Activated CD4-positive, alpha-beta T cell treated with anti-CD3 and anti-CD28 coated beads for 24 hours (primary cell): ENCODE measurements around the gene N4BP3.
"Not testable (repeated sequence)": the region's sequence is repeated elsewhere in the genome, so short reads cannot be mapped to it uniquely, and the experiment has no call there.

Experiments used
- DNase-seq, 2 donors: peaks; one replicate each; pipeline ENCODE4 v3.0.0-alpha.2; 2020; ENCODE audit warnings: low read depth in 2 of 2

The N4BP3 gene, protein sequence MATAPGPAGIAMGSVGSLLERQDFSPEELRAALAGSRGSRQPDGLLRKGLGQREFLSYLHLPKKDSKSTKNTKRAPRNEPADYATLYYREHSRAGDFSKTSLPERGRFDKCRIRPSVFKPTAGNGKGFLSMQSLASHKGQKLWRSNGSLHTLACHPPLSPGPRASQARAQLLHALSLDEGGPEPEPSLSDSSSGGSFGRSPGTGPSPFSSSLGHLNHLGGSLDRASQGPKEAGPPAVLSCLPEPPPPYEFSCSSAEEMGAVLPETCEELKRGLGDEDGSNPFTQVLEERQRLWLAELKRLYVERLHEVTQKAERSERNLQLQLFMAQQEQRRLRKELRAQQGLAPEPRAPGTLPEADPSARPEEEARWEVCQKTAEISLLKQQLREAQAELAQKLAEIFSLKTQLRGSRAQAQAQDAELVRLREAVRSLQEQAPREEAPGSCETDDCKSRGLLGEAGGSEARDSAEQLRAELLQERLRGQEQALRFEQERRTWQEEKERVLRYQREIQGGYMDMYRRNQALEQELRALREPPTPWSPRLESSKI

DNA sequence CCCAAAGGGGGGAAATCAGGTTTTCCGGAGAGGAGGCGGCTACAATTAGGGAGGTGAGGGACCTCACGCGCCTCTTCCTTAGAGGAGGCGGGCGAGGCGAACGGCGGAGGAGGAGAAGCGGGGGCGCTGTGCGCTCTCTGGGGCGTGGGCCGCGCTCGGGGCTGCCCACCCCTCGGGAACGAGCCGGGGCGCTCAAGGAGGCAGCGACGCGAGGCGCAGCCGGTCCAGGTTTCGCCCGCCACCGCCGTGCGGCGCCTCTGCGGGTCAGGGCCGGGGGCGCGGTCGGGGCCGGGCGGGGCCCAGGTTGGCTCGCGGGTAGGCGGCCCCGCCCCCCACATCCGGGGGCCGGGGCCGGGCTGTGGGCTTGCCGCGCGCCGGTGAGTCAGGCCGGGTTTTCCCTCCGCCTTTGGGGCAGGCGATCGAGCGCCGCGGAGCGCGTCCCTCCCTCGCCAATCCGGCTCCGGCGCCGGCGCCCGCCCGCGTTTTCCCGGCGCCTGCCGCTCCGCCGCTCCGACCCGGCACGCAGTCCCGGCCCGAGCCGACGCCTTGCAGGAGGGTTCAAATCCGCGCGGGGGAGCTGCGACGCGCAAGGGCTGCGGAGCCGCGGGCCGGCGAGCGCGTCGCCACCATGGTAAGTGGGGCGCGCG, at the start of gene N4BP3:
Gene N4BP3, plus strand, starts transcription at position 392 of the 647 bp plus-strand sequence. CDS start 6,052 bp downstream, outside the sequence.
- peak; percentile 76 to 80 for DNase-seq

DNA sequence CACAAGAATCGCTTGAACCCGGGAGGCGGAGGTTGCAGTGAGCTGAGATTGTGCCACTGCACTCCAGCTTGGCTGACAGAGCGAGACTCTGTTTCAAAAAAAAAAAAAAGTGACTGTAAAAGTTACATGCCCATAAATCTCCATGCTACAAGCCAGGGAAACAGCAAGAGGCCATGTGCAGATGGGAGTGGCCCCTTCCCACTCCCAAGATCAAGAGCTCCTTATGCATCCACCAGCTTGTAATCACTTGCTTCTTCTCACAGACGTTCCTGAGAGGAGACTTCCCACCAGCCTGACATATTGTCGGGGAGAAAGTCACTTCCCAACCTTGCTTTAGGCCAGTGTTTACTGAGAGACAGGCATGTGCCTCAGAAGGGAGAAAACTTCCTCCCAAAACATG, 45.6 kb upstream of the N4BP3 start:
- DNase-seq: no peak

DNA sequence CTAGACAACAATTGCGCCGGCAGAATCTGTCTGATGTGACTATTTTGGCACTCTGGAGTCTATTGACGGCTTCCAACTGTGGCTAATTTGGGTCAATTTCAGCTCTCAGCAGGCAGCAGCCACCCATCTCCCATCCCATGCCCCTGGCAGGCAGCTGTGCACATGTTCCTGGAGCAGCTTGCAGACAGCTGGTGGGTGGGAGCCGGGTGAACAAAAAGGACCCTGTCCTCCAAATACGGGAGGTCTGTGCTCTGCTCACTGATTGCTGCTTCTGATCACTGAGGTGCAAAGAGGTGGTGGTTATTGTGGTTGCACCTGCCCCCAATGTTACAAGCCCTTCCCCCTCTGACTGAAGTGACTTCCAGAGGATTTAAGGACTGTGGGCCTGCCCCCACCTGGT, 45.0 kb upstream of the N4BP3 start:
- no peak for DNase-seq

DNA sequence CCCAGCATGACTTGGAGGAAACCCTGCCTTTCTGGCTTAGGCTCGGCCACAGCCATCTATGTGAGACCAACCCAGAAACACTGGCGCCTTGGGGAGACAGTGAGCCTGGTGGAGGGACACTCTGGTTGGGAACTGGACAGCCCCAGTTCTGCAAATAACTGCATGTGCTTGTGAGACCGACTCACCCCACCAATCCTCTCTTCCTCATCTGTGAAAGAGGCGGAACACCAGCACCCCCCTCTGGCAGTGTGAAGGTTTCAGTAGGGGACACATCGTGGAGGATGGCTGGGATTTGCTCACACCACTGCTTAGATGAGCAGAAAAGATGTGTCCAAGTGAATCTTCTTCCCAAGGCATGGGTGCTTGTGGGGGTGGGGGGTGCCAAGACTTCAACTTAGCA, 43.4 kb upstream of the N4BP3 start:
- peak; percentile 6 to 19 for DNase-seq

DNA sequence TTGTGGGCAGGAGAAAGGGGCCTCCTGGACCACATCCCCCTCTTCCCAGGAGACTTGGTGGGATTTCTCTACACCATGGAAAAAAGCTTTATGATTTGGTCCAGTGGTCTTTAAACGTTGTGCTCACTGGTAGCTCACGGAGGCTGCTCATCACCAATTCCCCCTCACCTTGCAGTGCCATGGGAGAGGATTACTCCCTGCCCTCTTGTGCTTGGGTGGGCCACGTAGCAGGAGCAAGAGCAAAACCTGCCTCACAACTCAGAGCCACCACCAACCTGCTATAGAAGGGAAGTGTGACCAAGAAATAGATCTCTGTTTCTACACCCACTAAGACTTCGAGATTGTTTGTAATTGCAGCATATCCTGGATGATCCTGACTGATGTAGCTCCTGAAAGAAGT, 42.2 kb upstream of the N4BP3 start:
- DNase-seq: no peak

DNA sequence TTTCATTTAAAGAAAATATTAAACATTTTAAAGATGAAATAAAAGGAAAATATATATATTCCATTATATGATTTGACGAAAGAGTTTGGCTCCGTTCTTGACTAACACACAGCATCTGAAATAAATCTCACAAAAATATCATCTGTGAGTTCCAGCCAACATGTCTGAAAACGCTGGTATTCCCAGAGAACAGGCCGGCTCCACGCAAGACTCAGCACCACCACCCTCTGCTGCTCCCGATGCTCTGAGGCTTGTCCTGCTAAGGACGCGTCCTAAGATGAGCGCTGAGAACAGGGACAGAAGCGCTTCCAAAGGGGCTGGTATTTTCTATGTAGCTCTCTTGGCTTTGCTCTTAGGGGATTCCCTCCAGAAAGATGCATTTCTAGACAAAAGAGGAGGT, 40.6 kb upstream of the N4BP3 start:
- no peak for DNase-seq

DNA sequence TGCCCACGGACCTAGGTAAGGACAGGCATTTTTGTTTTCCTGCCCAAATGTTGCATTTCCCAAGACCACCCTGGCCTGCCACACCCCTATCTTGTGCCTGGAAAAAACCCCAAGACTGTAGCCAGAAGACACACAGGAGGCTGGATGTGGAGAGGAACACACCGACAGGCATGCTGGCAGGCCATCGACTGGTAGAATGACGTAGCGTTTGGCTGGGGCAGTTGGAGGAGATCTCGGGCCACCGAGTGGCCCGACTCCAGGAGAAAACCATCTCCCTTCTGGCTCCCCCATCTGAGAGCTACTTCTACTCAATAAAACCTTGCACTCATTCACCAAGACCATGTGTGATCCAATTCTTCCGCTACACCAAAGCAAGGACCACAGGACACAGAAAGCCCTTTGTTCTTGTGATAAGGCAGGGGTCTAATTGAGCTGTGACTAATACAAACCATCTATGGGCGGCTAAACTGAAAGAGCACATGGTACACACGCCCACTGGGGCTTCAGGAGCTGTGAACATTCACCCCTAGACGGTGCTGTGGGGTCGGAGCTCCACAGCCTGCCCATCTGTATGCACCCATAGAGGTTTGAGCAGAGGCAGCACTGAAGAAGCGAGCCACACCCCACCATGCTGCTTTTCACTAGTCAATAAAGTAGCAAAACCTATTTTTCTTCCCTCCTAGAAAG, 38.9 kb upstream of the N4BP3 start:
- no peak for DNase-seq

DNA sequence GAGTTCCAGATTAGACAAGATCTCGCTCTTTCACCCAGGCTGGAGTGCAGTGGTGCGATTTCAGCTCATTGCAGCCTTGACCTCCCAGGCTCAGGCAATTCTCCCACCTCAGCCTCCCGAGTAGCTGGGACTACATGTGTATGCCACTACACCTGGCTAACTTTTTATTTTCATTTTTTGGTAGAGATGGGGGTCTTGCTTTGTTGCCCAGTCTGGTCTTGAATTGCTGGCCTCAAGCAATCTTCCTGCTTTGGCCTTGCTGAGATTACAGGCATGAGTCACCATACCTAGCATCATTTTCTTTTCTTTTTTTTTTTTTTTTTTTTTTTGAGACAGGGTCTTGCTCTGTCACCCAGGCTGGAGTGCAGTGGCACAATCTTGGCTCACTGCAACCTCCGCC, 36.4 kb upstream of the N4BP3 start:
- DNase-seq: not testable (repeated sequence)

DNA sequence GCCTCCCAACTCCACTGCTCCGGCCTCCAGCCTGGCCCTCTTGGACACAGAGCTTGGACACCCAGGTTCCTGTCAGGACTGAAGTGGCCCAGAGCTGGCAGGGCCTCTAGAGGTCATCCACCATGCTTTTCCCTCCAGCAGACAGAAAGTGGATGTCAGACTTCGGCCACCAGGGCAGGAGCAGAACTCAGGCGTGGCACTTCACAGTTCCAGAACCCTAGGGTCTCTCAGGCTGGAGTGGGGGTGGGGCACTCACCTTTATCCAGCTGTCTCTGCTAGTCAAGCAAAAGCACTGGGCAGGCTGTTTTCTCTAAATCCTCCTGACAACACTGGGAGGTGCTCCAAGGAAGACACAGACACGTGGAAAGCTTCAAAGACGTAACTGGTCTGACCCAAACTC, 35.6 kb upstream of the N4BP3 start:
- no peak for DNase-seq

DNA sequence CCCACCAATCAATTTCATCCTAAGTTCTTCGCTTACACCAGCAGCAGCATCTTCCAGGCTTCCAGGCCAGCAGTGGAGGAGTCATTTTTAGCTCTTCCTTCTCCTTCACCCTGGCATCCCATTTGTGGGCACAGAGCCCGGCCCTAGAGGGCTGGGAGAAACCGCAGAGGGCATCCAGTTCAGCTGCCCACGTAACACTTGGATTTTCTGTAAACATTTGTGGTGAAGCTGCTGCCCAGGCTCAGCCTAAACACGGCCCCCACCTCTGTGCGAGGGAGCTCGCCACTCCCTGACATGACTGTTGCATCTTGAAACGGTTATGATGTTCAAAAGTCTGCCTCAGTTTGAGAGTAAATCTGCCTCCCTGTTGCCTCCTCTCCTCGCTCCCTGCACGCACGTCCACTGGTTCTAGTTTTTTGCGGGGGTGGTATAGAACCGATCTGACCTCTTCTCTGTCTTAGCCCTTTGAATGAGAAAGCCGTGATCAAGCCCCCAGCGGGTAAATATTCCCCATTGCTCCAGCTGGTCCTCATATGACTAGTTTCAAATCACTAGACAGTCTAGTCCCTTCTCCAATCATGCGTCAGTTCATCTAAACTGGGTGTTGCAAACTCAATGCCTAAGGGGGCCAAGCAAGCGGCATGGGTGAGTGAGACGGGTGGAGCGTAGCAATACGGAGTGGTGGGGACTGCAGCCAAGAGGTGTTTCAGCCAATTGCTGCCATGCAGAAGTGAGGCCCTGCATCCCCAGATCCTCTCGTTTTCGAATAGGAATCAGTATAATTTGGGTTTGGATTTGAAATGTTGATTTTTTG, 34.9 kb upstream of the N4BP3 start:
- no peak for DNase-seq

DNA sequence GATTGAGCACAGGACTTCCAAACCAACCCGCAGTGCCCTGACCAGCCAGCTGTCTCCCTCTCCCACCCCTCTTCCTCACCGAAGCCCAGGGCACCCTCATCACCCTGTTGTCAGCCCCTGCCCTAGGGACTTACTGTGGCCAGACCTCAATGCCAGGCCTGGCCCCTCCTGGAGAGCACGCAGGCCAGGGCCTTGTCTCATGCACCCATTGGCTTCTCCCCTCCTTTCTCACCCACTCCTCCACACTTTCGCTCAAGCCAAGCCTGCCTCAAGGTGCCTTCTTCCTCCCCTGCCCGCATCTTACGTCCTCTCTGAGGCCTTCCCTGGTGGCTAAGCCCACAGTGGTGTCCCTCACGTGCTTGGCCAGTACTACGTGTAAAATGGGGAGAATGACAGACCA, 33.3 kb upstream of the N4BP3 start:
- no peak for DNase-seq

DNA sequence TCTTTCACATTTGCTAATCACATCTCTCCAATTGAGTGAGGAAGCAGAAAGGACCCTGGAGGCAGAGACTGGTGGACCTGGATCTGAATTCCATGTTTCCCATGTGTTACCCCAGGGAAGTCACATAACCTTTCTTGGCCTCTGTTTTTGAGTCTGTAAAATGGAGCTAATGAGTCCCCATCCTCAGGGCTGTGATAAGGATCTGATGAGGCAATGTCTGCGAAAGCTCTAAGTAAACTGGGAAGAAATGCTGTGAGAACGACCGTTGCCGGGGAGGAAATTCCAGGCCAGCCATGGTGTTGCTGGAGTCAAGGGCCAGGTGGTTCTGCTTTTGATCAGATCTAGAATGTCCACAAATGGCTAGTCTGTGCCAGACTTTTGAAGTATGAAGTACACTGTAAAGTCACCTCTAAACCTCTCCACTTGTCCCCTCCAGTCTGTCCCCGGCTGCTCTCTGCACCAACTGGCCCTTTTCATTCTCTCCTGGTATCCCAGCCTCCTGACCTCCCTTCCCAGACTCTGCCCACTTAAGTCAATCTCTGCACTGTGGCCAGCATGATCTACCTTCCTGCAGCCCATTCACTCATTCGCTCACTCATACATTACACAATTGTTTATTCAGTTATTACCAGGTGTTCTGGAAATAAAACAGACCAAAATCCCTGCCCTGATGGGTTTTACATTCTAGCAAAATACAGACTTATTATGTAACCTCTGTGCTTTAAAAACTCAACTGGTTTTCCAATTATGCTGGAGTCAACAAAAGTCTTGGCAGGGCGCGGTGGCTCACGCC, 32.5 kb upstream of the N4BP3 start:
- DNase-seq: no peak

DNA sequence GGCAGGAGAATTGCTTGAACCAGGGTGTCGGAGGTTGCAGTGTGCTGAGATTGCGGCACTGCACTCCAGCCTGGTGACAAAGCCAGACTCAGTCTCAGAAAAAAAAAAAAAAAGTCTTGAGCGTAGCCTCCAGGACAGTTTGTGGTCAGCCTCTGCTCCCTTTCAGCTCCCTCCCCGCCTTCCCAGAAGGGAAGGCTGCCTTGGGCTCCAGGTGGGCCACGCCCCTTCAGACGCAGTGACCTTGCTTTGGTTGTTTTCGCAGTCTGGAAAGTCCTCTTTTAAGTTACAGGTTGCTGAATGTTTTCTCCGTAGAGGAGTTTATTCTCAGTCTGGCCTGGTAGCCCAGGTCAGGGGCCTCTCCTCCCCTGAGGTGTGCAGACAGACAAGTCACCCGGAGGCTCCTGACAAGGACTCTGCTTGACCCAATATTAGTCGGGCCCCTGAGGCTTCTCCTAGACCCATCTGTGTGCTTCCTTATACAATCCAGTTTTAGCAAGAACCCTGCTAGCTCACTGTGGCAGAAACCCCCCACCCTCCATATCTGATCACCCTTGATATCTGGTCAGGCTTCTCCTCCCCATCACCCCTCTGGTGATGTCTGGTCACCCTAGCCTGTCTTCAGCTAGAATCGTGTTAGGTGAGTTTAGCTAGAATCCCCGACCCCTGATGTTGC, 31.6 kb upstream of the N4BP3 start:
- DNase-seq: no peak

DNA sequence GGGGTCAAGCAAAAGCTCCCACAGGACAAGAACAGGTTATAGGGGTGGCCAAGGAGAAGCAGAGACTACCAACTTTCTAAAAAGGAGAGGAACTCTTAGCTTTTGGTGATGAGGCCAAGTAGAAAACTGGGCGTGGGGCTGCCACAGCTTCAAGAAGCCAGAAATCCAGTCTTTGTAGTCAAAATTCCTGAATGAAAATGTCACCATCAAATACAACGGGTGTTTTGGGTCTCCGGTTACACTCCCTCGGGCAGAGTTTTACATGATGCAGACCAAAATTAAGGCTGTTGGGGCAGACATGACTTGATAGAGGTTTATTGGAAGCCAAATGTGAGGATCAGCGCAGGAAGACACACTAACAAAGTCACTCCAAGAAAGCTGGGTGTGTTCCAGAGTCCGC, 29.4 kb upstream of the N4BP3 start:
- no peak for DNase-seq

DNA sequence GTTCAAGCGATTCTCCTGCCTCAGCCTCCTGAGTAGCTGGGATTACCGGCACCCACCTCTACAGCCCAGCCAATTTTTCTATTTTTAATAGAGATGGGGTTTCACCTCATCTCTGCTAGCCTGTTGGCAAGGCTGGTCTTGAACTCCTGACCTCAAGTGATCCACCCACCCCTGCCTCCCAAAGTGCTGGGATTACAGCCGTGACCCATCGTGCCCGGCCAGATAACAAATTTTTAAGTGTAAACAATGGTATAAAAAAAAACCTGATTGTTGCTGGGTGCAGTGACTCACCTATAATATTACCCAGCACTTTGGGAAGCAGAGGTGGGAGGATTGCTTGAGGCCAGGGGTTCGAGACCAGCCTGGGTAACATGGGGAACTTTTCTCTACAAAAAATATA, 28.0 kb upstream of the N4BP3 start:
- no peak for DNase-seq

DNA sequence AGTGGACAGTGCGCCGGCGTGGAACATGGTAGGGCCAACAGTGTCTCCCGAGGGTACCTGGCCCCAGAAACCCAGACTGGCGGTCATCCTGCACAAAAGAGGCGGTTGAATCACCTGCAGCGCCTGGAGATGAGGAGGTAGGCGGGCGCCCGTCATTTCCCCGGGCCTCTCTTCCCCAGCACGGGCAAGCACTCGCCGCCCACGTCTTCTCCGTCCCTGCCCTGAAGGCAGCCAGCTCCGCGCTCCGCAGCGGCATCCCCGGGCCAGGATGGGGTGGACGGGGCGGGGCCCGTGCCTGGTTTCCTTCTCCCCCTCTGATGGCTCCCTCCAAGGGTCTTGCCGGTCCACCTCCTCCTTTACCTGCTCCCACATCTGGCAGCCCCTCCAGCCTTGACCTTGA, 27.1 kb upstream of the N4BP3 start:
- no peak for DNase-seq

DNA sequence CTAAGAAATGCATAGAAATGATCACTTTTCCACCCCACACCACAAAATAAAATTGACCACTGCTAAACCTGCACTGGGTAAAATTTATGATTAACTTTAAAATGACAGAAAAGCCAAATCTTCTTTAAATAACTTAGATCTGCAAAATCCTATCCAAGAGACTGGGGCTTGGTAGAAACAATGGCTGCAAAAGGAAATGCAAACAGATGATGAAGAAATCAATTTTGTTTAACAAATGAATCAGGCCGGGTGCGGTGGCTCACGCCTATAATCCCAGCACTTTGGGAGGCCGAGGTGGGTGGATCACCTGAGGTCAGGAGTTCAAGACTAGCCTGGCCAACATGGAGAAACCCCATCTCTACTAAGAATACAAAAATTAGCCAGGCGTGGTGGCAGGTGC, 26.1 kb upstream of the N4BP3 start:
- not testable (repeated sequence) for DNase-seq

DNA sequence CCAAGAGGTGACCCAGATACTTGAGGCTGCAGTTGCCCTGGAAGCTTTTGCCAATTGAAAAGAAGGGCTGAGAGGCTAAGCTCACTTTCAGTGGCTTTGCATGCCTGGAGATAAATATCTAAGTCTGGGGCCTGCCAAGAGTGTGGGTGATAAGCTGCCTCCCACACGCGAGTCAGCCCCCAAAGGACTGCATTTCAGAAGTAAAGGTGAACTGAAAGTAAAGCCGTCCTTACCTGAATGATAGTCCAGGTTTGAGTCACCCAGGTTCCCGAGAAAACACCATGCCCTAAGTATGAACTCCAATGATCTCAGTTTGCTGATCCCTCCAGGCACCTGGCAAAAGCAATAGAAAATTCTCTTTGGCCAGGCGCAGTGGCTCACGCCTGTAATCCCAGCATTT, 22.5 kb upstream of the N4BP3 start:
- DNase-seq: no peak

DNA sequence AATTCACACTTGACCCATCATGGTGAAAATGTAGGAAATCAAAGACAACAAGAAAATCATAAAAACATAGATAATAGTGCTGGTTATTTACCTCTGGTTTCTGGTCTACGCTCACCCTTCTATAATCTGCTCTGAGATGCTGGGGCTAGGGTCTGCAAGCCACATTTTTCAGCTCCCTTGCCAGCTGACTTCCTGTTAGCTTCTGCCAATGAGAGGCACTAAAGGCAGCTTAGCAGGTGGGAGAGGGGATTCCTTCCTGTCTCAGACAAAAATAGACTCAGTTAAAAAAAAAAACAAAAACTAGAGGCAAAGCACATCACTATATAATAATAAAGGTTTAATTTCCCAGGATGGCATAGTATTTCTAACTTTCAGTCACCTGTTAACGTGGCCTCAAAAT, 20.2 kb upstream of the N4BP3 start:
- no peak for DNase-seq

DNA sequence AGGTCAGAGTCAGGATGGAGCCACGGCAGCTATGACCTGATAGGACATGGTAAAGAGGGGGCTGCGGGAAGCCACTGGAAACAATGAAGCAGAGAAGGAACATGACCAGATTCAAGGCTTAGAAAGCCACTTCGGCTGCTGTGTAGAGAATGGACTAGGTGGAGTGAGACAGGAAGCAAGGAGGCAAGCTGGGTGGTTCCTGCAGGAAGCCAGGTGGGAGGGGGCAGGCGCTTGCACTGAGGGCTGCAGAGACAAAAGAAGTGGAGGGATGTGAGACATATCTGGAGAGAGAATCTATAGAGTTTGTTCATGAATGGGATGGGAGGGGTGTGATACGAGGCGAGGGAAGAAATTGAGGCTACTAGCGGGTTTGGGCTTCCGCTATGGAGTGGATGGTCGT, 19.0 kb upstream of the N4BP3 start:
- DNase-seq: no peak
